OCI-LY3 (cell line): Measurements from ENCODE around the gene FALEC.

Experiments
- H2AFZ ChIP-seq: fragments of 200-600, 300-600 bp; shearing (Covaris generic); 2 replicates; pipeline ENCODE4 v1.6.0; 2014; ENCODE audit warnings: antibody characterized with exemption, low read depth, low read length
- H3K27ac ChIP-seq: fragments of 200-600, 300-600 bp; sonication (generic); 2 replicates; pipeline ENCODE4 v1.5.1; 2014; ENCODE audit warnings: mild to moderate bottlenecking, low read length, moderate library complexity, mixed read lengths
- H3K27me3 ChIP-seq: fragments of 200-600, 300-600 bp; sonication (generic); 2 replicates; pipeline ENCODE4 v1.6.1; 2014; ENCODE audit warnings: low read depth, low read length, mixed read lengths
- H3K36me3 ChIP-seq: fragments of 200-600, 300-600 bp; sonication (generic); replicated peaks from 2 replicates; pipeline ENCODE3; 2014; ENCODE audit warnings: low read depth, low read length, mixed read lengths
- H3K4me1 ChIP-seq: fragments of 300-600, 200-600 bp; sonication (generic); 2 replicates; pipeline ENCODE4 v1.6.1; 2014; ENCODE audit warnings: low read length, mixed read lengths
- H3K4me2 ChIP-seq: fragments of 200-600, 300-600 bp; sonication (generic); 2 replicates; pipeline ENCODE4 v1.6.1; 2014; ENCODE audit warnings: low read length, mixed read lengths
- H3K4me3 ChIP-seq: fragments of 300-600, 200-600 bp; sonication (generic); 2 replicates; pipeline ENCODE4 v1.5.1; 2014; ENCODE audit warnings: antibody characterized with exemption, mild to moderate bottlenecking, low read length, moderate library complexity
- H3K79me2 ChIP-seq: fragments of 300-600, 200-600 bp; shearing (Covaris generic); 2 replicates; pipeline ENCODE4 v1.6.1; 2014; ENCODE audit warnings: mild to moderate bottlenecking, low read length, mixed read lengths
- H3K9ac ChIP-seq: fragments of 300-600, 200-600 bp; shearing (Covaris generic); 2 replicates; pipeline ENCODE4 v1.6.0; 2014; ENCODE audit warnings: mild to moderate bottlenecking, low read length, moderate library complexity
- H3K9me3 ChIP-seq: fragments of 200-600, 300-600 bp; shearing (Covaris generic); 2 replicates; pipeline ENCODE4 v1.6.1; 2014; ENCODE audit warnings: low read length, mixed read lengths; ENCODE audit not compliant: insufficient read depth
- H4K20me1 ChIP-seq: fragments of 200-600, 300-600 bp; sonication (generic); 2 replicates; pipeline ENCODE4 v1.6.1; 2016; ENCODE audit warnings: low read length, mixed read lengths; ENCODE audit not compliant: insufficient read depth
- CTCF ChIP-seq: fragments of 200-600, 300-600 bp; sonication (generic); IDR thresholded peaks from 2 replicates; pipeline ENCODE4 v1.5.1; 2014; ENCODE audit warnings: antibody characterized with exemption, low read length, low read depth
- EZH2phosphoT487 ChIP-seq: fragments of 200-600 bp; shearing (Covaris generic); IDR thresholded peaks from 2 replicates; pipeline ENCODE4 v1.6.1; 2018; ENCODE audit warnings: antibody characterized with exemption, mixed run types, low read depth

The FALEC gene

GRCh38 chr1:150576794-150577556, 61.4 kb downstream of the FALEC start:
- H3K36me3 ChIP-seq: peaks cover 63% of the 10 kb centered on the region
- peak overlapping the region; percentile 89 for H3K27ac ChIP-seq
- H4K20me1 ChIP-seq: peaks cover 65% of the 10 kb centered on the region

GRCh38 chr1:150577557-150578271, 62.2 kb downstream of the FALEC start:
- Histone ChIP-seq H3K36me3 (peaks cover 58% of the 10 kb centered on the region), H3K4me3 (peak overlapping the region; percentile 81), H3K27me3 (no peaks in the 10 kb centered on the region), H3K9ac (peak overlapping the region; percentile 99), H2AFZ (no peak overlapping the region), H3K79me2 (peaks cover 75% of the 10 kb centered on the region), H4K20me1 (peaks cover 61% of the 10 kb centered on the region), H3K4me2 (peak overlapping the region; percentile 94), H3K4me1 (peaks cover 48% of the 10 kb centered on the region), H3K9me3 (no peaks in the 10 kb centered on the region), H3K27ac (peak overlapping the region; percentile 89)
- TF ChIP-seq CTCF (no peak), EZH2phosphoT487 (no peak)

More at GRCh38 chr1:150576794-150577556, 61.4 kb downstream of the FALEC start:
- Histone ChIP-seq H3K27me3 (no peaks in the 10 kb centered on the region), H3K4me1 (peaks cover 52% of the 10 kb centered on the region), H3K79me2 (peaks cover 83% of the 10 kb centered on the region), H3K9ac (peak overlapping the region; percentile 99), H3K4me2 (peak overlapping the region; percentile 94), H2AFZ (no peak overlapping the region), H3K9me3 (no peaks in the 10 kb centered on the region), H3K4me3 (peak overlapping the region; percentile 81)
- no peak for TF ChIP-seq CTCF
- TF ChIP-seq EZH2phosphoT487: no peak

GRCh38 chr1:150578272-150579109, 62.9 kb downstream of the FALEC start:
- peaks cover 40% of the 10 kb centered on the region for H3K4me1 ChIP-seq
- H3K27ac ChIP-seq: peak overlapping the region; percentile 89
- peak overlapping the region; percentile 81 for H3K4me3 ChIP-seq
- H3K27me3 ChIP-seq: no peaks in the 10 kb centered on the region
- H2AFZ ChIP-seq: no peak overlapping the region
- peaks cover 51% of the 10 kb centered on the region for H3K36me3 ChIP-seq
- TF ChIP-seq EZH2phosphoT487 (no peak), CTCF (no peak)
- peaks cover 67% of the 10 kb centered on the region for H3K79me2 ChIP-seq
- peaks cover 55% of the 10 kb centered on the region for H4K20me1 ChIP-seq
- H3K4me2 ChIP-seq: peak overlapping the region; percentile 94
- H3K9ac ChIP-seq: peak overlapping the region; percentile 99
- H3K9me3 ChIP-seq: no peaks in the 10 kb centered on the region
